Neuronal stem cell (in vitro differentiated cells): Measurements from ENCODE around the gene NAMPT.

Experiments used
- DNase-seq: peaks from one replicate; pipeline ENCODE4 v3.0.0-alpha.2; 2013; ENCODE audit warnings: low spot score
- H2AFZ ChIP-seq: one replicate; pipeline ENCODE4 v1.6.1; 2013; ENCODE audit warnings: mild to moderate bottlenecking, low read length, inconsistent platforms
- H2AK5ac ChIP-seq: 2 replicates; pipeline ENCODE4 v1.6.1; 2013; ENCODE audit warnings: low read depth, mild to moderate bottlenecking, inconsistent platforms, low read length, moderate library complexity, mixed read lengths
- H2BK120ac ChIP-seq: 2 replicates; pipeline ENCODE4 v1.6.1; 2013; ENCODE audit warnings: low read depth, mild to moderate bottlenecking, inconsistent platforms, low read length, moderate library complexity, mixed read lengths
- H2BK12ac ChIP-seq: one replicate; pipeline ENCODE4 v1.6.1; 2013; ENCODE audit warnings: low read length, inconsistent platforms
- H2BK15ac ChIP-seq: 2 replicates; pipeline ENCODE4 v1.6.1; 2013; ENCODE audit warnings: mild to moderate bottlenecking, low read length, inconsistent platforms, mixed read lengths
- H2BK5ac ChIP-seq: one replicate; pipeline ENCODE4 v1.6.1; 2013; ENCODE audit warnings: inconsistent platforms, mild to moderate bottlenecking, low read length, moderate library complexity
- H3K14ac ChIP-seq: one replicate; pipeline ENCODE4 v1.6.1; 2013; ENCODE audit warnings: low read length, inconsistent platforms
- H3K18ac ChIP-seq: 2 replicates; pipeline ENCODE4 v1.6.1; 2013; ENCODE audit warnings: low read length, inconsistent platforms
- H3K23ac ChIP-seq: 2 replicates; pipeline ENCODE4 v1.6.1; 2013; ENCODE audit warnings: low read depth, mild to moderate bottlenecking, mixed read lengths, low read length, inconsistent platforms; ENCODE audit not compliant: poor library complexity
- H3K27ac ChIP-seq: replicated peaks from 3 replicates; pipeline ENCODE4 v1.5.1; 2013; ENCODE audit warnings: low read length, inconsistent platforms
- H3K27me3 ChIP-seq, 3 experiments: 2 replicates each; pipeline ENCODE4 v1.6.1; 2013; ENCODE audit warnings: low read length in 3 of 3, mild to moderate bottlenecking in 2 of 3, inconsistent platforms in 1 of 3, low read depth in 1 of 3, mixed read lengths in 1 of 3, moderate library complexity in 1 of 3; ENCODE audit not compliant: control insufficient read depth in 3 of 3, insufficient read depth in 3 of 3
- H3K36me3 ChIP-seq, 2 donors: replicated peaks in 1 of 2; 2 replicates each; pipeline ENCODE4 v1.6.1; 2013; ENCODE audit warnings: low read length in 2 of 2; ENCODE audit not compliant: control insufficient read depth in 2 of 2, insufficient read depth in 2 of 2
- H3K4ac ChIP-seq: 2 replicates; pipeline ENCODE4 v1.6.1; 2013; ENCODE audit warnings: inconsistent platforms, mild to moderate bottlenecking, low read length, moderate library complexity
- H3K4me1 ChIP-seq, 2 donors: 1 replicate in 1 of 2; 2 replicates in 1 of 2; pipeline ENCODE4 v1.6.1; 2013; ENCODE audit warnings: low read length in 2 of 2, low read depth in 1 of 2; ENCODE audit not compliant: control insufficient read depth in 2 of 2, insufficient read depth in 1 of 2
- H3K4me2 ChIP-seq: one replicate; pipeline ENCODE4 v1.6.1; 2013; ENCODE audit warnings: mild to moderate bottlenecking, low read length, inconsistent platforms; ENCODE audit not compliant: insufficient read depth, poor library complexity, severe bottlenecking
- H3K4me3 ChIP-seq, 2 donors: 2 replicates each; pipeline ENCODE4 v1.5.1; 2013; ENCODE audit warnings: low read length in 2 of 2, mild to moderate bottlenecking in 2 of 2, inconsistent platforms in 1 of 2, moderate library complexity in 1 of 2
- H3K79me1 ChIP-seq: one replicate; pipeline ENCODE4 v1.6.1; 2013; ENCODE audit warnings: low read depth, mild to moderate bottlenecking, inconsistent platforms, low read length, moderate library complexity
- H3K9ac ChIP-seq: one replicate; pipeline ENCODE4 v1.6.1; 2013; ENCODE audit warnings: mild to moderate bottlenecking, low read depth, low read length, inconsistent platforms; ENCODE audit not compliant: poor library complexity
- H3K9me3 ChIP-seq, 2 donors: replicated peaks in 1 of 2; 2 replicates each; pipeline versions ENCODE3 to v1.6.1; 2013; ENCODE audit warnings: low read length in 2 of 2, mild to moderate bottlenecking in 2 of 2, inconsistent platforms in 1 of 2, low read depth in 1 of 2, mixed read lengths in 1 of 2, moderate library complexity in 1 of 2; ENCODE audit not compliant: control insufficient read depth in 2 of 2, insufficient read depth in 1 of 2
- H4K8ac ChIP-seq: one replicate; pipeline ENCODE4 v1.6.1; 2013; ENCODE audit warnings: low read depth, mild to moderate bottlenecking, inconsistent platforms, low read length, moderate library complexity
- H4K91ac ChIP-seq: one replicate; pipeline ENCODE4 v1.6.1; 2013; ENCODE audit warnings: low read length, low read depth, mild to moderate bottlenecking, inconsistent platforms; ENCODE audit not compliant: poor library complexity
- WGBS, 2 donors: extraction: QIAGEN DNeasy Blood & Tissue Kit; methylation state at CpG; one replicate each; pipeline ENCODE4 v1.1.7; 2013; ENCODE audit warnings: missing lambda C conversion rate in 2 of 2, mixed read lengths in 1 of 2; ENCODE audit not compliant: insufficient read length in 2 of 2, insufficient replicate concordance in 1 of 2; ENCODE audit errors: extremely low coverage in 2 of 2; 5-methylcytosine and 5-hydroxymethylcytosine counted together

NAMPT gene

DNA sequence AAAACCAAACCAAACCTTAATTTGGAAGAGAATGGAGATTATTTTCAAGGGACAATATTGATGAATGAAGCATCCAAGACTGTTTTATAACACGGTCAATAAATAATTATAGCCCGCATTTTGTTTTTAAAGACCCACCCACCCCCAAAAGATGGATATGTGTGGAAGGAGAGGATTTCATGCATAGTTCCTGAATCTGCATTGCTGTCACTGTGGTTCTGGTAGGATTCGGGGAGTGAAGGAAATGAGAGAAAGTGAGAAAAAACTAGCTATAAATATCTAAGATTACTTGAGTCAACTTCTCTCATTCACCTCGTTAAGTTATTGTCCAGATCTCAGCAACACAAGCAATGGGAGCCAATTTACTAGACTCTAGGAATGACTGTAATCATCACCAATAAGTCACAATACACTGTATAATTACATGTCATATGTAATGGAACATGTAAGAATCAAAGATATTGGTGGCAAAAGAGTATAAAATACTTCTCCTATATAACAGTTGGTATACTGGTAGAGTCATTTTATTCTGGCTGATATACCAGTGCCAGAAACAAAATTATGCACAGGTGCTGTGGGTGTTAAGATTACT, 30.2 kb downstream of the NAMPT start:
- Histone ChIP-seq H4K91ac (no peak overlapping the region), H3K23ac (no peak overlapping the region), H2BK15ac (no peak overlapping the region), H2BK120ac (no peak overlapping the region), H3K4me2 (no peak overlapping the region), H3K4ac (no peak overlapping the region), H4K8ac (no peak overlapping the region), H3K79me1 (no peaks in the 10 kb centered on the region), H2BK12ac (no peak overlapping the region), H2BK5ac (no peak overlapping the region), H3K9ac (no peak overlapping the region), H3K4me1 (no peaks in the 10 kb centered on the region), H3K27me3 (no peaks in the 10 kb centered on the region), H3K14ac (no peak overlapping the region), H3K4me3 (no peak overlapping the region), H2AFZ (no peak overlapping the region), H3K18ac (no peak overlapping the region), H3K9me3 (no peaks in the 10 kb centered on the region), H3K27ac (no peak overlapping the region), H2AK5ac (no peak overlapping the region), H3K36me3 (peaks cover 9 to 91% of the 10 kb centered on the region in 2 donors)
- DNase-seq, result no peak
- no CpG with 5 or more reads among the region's 4 CpGs for WGBS, 2 donors

DNA sequence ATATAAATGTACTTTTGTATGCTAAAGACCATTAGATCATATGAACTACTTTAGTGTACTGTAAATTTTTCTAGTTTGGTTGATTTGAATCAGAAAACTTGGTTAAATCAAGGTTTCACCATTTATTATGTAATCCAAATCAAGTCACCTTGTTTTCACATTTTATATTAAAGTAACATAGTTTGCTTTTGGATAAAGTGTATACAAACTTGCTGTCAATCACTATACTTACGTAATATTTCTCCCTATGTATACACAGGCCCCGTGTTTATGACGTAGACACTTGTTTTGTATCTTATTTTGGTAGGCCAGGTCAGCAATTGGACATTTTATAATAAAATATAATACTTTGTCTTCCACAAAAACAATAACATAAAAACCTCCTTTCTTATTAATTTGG, 32.2 kb downstream of the NAMPT start:
- Histone ChIP-seq H3K18ac (no peak overlapping the region), H3K9ac (no peak overlapping the region), H2BK5ac (no peak overlapping the region), H4K8ac (no peak overlapping the region), H2AFZ (no peak overlapping the region), H2BK12ac (no peak overlapping the region), H4K91ac (no peak overlapping the region), H3K23ac (no peak overlapping the region), H3K14ac (no peak overlapping the region), H3K4me3 (no peak overlapping the region), H3K9me3 (peaks cover 6 to 7% of the 10 kb centered on the region in 2 donors), H3K27ac (no peak overlapping the region), H2BK120ac (no peak overlapping the region), H3K36me3 (peaks cover 12 to 89% of the 10 kb centered on the region in 2 donors), H2AK5ac (no peak overlapping the region), H3K4ac (no peak overlapping the region), H3K4me1 (no peaks in the 10 kb centered on the region), H3K4me2 (no peak overlapping the region), H3K79me1 (no peaks in the 10 kb centered on the region), H2BK15ac (no peak overlapping the region), H3K27me3 (no peaks in the 10 kb centered on the region)
- no CpG with 5 or more reads among the region's 3 CpGs for WGBS, 2 donors
- no peak for DNase-seq

DNA sequence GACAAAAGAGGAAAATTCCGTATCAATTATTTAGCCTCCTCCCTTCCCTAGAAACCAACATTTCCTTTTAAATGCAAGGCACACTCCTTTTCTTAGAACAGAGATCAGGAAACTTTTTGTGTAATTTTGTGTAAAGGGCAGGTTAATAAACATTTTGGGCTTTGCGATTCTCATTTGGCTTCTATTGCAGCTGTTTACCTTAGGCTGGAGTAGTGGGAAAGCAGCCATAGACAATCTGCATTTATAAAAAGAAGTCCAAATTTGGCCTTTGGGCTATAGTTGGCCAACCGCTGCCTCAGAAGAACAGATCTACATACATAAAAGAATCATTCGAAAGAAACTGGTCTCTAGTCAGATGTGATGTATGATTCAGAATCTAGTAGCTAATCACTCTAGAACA, 35.3 kb downstream of the NAMPT start:
- no peak overlapping the region for H3K23ac ChIP-seq
- no peak overlapping the region for H3K27ac ChIP-seq
- H3K14ac ChIP-seq, result no peak overlapping the region
- H3K4me2 ChIP-seq, result no peak overlapping the region
- H2BK5ac ChIP-seq, result no peak overlapping the region
- H3K4ac ChIP-seq, result no peak overlapping the region
- no peak overlapping the region for H2BK12ac ChIP-seq
- no peaks in the 10 kb centered on the region for H3K27me3 ChIP-seq
- no peak for DNase-seq
- no peak overlapping the region for H3K4me3 ChIP-seq
- WGBS, 2 donors, result no CpG with 5 or more reads among the region's 4 CpGs
- H4K8ac ChIP-seq, result no peak overlapping the region
- H2AK5ac ChIP-seq, result no peak overlapping the region
- no peak overlapping the region for H3K18ac ChIP-seq
- H4K91ac ChIP-seq, result no peak overlapping the region
- peaks cover 17 to 69% of the 10 kb centered on the region in 2 donors for H3K36me3 ChIP-seq
- H2BK15ac ChIP-seq, result no peak overlapping the region
- no peaks in the 10 kb centered on the region for H3K79me1 ChIP-seq
- H2AFZ ChIP-seq, result no peak overlapping the region
- no peak overlapping the region for H2BK120ac ChIP-seq
- no peak overlapping the region for H3K9ac ChIP-seq
- no peaks in the 10 kb centered on the region for H3K4me1 ChIP-seq
- H3K9me3 ChIP-seq, result peaks cover 8 to 17% of the 10 kb centered on the region in 2 donors

DNA sequence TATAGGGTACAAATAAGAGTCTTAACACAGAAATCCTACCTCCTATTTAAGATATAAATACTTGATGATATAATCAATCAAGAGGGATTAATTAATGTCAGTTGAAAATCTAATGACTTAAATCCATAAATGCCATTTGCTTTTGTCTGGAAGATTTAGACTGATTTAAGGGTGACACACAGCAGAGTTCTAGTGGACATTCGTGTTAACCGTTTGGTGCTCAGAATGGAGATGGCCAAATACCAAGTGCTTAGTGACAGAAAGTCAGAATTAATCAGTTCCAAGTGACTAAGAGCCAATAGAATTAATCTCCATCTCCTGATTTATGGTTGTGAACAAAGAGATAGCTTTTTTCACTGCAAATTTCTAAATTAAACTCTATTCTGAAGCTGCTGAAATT, 36.2 kb downstream of the NAMPT start:
- Histone ChIP-seq H2AFZ (no peak overlapping the region), H3K27me3 (no peaks in the 10 kb centered on the region), H4K91ac (no peak overlapping the region), H3K4ac (no peak overlapping the region), H3K9me3 (peaks cover 8 to 17% of the 10 kb centered on the region in 2 donors), H3K14ac (no peak overlapping the region), H4K8ac (no peak overlapping the region), H2BK5ac (no peak overlapping the region), H3K79me1 (no peaks in the 10 kb centered on the region), H2BK120ac (no peak overlapping the region), H3K36me3 (peaks cover 15 to 60% of the 10 kb centered on the region in 2 donors), H3K27ac (no peak overlapping the region), H2AK5ac (no peak overlapping the region), H3K4me1 (no peaks in the 10 kb centered on the region), H3K4me2 (no peak overlapping the region), H3K18ac (no peak overlapping the region), H2BK15ac (no peak overlapping the region), H3K23ac (no peak overlapping the region), H3K9ac (no peak overlapping the region), H2BK12ac (no peak overlapping the region), H3K4me3 (no peak overlapping the region)
- DNase-seq, result no peak
- no CpG with 5 or more reads among the region's 2 CpGs for WGBS, 2 donors
